ENCODE data around the gene MGST3.

- TF ChIP-seq, protein P1, sequence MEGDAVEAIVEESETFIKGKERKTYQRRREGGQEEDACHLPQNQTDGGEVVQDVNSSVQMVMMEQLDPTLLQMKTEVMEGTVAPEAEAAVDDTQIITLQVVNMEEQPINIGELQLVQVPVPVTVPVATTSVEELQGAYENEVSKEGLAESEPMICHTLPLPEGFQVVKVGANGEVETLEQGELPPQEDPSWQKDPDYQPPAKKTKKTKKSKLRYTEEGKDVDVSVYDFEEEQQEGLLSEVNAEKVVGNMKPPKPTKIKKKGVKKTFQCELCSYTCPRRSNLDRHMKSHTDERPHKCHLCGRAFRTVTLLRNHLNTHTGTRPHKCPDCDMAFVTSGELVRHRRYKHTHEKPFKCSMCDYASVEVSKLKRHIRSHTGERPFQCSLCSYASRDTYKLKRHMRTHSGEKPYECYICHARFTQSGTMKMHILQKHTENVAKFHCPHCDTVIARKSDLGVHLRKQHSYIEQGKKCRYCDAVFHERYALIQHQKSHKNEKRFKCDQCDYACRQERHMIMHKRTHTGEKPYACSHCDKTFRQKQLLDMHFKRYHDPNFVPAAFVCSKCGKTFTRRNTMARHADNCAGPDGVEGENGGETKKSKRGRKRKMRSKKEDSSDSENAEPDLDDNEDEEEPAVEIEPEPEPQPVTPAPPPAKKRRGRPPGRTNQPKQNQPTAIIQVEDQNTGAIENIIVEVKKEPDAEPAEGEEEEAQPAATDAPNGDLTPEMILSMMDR (IDR thresholded peaks at IDR 0.05), result no peak
- TF ChIP-seq POLR2A (IDR thresholded peaks at IDR 0.05), result no peak
These were observed 30.2 kb upstream of the MGST3 start for GRCh38 chr1:165600793-165601192.

Data from Peyer's patch (tissue), 4 donors.